ENCODE results near the gene TRIM4. TPM values are rescaled to one million over a fixed set of nuclear protein-coding genes. Genes with fewer than 3 reads are reported as not detected.
A peak's percentile ranks its signal among the peaks of the same experiment; 100 is the strongest.
"Not testable (repeated sequence)": the region's sequence is repeated elsewhere in the genome, so short reads cannot be mapped to it uniquely, and the experiment has no call there.

The TRIM4 gene, protein sequence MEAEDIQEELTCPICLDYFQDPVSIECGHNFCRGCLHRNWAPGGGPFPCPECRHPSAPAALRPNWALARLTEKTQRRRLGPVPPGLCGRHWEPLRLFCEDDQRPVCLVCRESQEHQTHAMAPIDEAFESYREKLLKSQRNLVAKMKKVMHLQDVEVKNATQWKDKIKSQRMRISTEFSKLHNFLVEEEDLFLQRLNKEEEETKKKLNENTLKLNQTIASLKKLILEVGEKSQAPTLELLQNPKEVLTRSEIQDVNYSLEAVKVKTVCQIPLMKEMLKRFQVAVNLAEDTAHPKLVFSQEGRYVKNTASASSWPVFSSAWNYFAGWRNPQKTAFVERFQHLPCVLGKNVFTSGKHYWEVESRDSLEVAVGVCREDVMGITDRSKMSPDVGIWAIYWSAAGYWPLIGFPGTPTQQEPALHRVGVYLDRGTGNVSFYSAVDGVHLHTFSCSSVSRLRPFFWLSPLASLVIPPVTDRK
- 17.7 and 27.2 TPM in 2 replicates for total RNA-seq

DNA sequence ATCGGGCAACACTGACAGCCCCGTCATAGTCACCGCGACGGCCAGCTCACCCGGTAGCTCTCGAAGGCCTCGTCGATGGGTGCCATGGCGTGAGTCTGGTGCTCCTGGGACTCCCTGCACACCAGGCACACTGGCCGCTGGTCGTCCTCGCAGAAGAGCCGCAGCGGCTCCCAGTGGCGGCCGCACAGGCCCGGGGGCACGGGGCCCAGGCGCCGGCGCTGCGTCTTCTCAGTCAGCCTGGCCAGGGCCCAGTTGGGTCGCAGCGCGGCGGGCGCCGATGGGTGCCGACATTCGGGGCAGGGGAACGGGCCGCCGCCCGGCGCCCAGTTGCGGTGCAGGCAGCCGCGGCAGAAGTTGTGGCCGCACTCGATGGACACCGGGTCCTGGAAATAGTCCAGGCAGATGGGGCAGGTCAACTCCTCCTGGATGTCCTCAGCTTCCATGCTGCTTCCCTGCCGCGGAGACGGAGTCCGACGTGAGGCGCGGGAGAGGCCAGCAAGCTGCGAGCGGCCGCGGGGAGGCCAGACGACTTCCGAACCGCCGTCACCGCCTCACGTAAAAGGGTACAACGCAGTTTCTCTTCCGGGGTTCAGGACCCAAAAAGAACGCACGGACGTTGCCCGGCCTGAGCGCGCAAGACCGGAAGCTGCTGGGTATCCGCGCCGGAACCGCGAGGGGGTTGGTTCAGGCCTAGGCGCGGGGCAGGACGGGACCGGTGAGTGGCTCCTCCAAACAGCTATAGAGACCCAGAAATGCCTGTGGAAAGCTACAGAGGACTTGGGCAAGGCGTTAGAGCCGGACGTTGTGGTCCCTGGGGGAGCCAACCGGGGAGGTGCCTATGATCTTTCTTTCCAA lies at the start of gene TRIM4:
Gene TRIM4 (minus strand): TSS at position 572 of the 855 bp plus-strand sequence. CDS start 129 bp downstream, at position 443.
- TF ChIP-seq, protein P1, sequence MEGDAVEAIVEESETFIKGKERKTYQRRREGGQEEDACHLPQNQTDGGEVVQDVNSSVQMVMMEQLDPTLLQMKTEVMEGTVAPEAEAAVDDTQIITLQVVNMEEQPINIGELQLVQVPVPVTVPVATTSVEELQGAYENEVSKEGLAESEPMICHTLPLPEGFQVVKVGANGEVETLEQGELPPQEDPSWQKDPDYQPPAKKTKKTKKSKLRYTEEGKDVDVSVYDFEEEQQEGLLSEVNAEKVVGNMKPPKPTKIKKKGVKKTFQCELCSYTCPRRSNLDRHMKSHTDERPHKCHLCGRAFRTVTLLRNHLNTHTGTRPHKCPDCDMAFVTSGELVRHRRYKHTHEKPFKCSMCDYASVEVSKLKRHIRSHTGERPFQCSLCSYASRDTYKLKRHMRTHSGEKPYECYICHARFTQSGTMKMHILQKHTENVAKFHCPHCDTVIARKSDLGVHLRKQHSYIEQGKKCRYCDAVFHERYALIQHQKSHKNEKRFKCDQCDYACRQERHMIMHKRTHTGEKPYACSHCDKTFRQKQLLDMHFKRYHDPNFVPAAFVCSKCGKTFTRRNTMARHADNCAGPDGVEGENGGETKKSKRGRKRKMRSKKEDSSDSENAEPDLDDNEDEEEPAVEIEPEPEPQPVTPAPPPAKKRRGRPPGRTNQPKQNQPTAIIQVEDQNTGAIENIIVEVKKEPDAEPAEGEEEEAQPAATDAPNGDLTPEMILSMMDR (IDR thresholded peaks at IDR 0.05; ENCODE audit: insufficient read depth, low read depth, low read length) = no peak
- peak within 1 kb of the TSS; percentile 82 for H3K4me3 ChIP-seq (ENCODE audit: low read depth, low read length)
- DNase-seq (ENCODE audit: low read depth) = peak; percentile 95

DNA sequence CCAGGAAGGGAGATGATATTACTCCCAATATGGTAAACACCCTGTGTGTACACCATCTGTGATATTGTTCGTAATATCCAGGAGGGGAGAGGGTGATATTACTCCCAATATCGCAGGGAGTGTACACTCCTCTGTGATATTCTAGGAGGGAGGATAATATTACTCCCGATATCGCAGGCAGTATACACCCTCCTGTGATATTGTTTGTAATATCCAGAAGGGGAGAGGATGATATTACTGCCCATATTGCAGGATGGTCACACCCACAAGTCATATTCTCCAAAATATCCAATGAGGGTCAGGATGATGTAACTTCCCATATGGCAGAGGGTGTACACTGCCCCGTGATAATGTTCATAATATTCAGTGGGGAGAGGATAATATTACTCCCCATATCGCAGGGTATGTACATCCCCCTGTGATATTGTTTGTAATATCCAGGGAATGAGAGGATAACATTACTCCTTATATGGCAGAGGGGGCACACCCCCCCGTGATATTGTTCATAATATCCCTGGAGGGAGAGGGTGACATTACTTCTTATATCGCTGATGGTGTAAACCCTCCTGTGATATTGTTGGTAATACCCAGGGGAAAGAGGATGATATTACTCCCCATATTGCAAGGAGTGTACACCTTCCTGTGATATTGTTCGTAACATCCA lies 39.4 kb upstream of the TRIM4 start:
- TF ChIP-seq, protein P1 (IDR thresholded peaks at IDR 0.05; ENCODE audit: insufficient read depth, low read depth, low read length) = no peak
- no peak for DNase-seq (ENCODE audit: low read depth)
- no peak overlapping the region for H3K4me3 ChIP-seq (ENCODE audit: low read depth, low read length)

DNA sequence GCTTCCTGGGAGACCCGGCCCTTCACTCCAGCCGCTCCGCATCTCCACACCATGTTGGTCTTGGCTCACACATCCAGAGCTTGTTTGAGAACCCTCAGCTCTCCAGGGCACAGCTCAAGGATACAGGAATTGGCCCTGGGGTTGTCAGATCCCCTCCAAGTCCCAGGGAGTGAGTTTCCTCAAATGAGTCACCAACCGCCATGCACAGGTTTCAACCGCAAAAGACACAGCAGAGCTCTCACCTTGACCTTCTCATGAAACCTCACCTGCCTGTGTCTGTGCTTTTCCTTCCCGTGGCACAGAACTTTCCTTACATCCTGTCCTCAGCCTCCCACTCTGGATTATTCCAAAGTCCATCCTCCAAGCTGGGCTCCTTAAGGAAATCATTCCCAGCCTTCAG lies 35.9 kb upstream of the TRIM4 start:
- no peak overlapping the region for H3K4me3 ChIP-seq (ENCODE audit: low read depth, low read length)
- no peak for DNase-seq (ENCODE audit: low read depth)
- TF ChIP-seq, protein P1 (IDR thresholded peaks at IDR 0.05; ENCODE audit: insufficient read depth, low read depth, low read length) = no peak

DNA sequence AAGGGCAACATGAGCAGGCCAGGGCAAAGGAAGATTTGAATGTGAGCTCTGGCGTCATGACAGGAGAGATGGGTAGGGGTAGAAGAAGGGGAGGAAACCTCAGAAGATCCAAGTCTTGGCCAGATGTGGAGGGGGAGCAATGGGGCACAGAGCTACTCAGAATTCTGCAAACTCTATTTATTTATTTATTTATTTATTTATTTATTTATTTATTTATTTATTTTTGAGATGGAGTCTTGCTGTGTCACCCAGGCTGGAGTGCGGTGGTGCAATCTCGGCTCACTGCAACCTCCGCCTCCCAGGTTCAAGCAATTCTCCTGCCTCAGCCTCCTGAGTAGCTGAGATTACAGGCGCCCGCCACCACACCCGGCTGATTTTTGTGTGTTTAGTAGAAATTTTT lies 35.3 kb upstream of the TRIM4 start:
- not testable (repeated sequence) for H3K4me3 ChIP-seq (ENCODE audit: low read depth, low read length); DNase-seq (ENCODE audit: low read depth)

DNA sequence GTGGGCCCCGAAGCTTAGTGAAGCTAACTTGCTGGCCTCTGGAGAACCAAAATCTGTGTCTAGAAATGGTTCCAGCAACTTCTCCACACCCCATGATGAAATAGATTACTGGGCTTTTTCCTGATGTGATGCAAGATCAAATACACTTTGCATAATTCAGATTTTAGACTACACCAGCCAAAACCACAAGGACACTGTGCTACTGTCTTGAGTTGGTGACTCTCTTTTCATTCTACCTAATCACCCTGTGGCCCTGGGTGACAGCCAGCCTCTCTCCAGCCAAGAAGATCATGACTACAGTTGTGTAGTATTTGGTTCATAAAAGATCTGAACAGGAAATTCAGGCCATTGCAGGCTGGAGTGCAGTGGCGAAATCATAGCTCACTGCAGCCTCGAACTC lies 34.3 kb upstream of the TRIM4 start:
- H3K4me3 ChIP-seq (ENCODE audit: low read depth, low read length) = no peak overlapping the region
- TF ChIP-seq, protein P1 (IDR thresholded peaks at IDR 0.05; ENCODE audit: insufficient read depth, low read depth, low read length) = no peak
- DNase-seq (ENCODE audit: low read depth) = peak; percentile 25

DNA sequence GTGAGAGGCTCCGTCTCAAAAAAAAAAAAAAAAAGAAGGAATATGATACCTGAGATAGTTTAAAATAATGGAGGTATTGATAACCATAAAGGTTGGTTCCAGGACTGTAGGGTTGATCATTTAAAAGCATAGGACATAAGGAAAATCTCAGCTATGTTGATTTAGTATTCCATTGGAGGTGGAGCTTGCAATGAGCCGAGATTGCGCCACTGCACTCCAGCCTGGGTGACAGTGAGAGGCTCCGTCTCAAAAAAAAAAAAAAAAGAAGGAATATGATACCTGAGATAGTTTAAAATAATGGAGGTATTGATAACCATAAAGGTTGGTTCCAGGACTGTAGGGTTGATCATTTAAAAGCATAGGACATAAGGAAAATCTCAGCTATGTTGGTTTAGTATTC lies 33.3 kb upstream of the TRIM4 start:
- H3K4me3 ChIP-seq (ENCODE audit: low read depth, low read length); DNase-seq (ENCODE audit: low read depth): not testable (repeated sequence)

DNA sequence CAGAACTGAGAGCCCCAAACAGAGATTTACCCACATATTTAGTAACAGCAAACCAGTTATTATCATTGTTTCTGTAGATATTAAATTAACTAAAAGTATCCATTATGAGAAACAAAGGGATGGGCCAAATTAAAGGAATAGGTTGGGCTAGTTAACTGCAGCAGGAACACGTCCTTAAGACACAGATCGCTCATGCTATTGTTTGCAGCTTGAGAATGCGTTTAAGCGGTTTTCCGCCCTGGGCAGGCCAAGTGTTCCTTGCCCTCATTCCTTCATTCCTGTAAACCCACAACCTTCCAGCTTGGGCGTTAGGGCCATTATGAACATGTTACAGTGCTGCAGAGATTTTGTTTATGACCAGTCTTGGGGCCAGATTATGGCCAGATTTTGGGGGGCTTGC lies 31.5 kb upstream of the TRIM4 start:
- DNase-seq (ENCODE audit: low read depth); H3K4me3 ChIP-seq (ENCODE audit: low read depth, low read length): not testable (repeated sequence)

DNA sequence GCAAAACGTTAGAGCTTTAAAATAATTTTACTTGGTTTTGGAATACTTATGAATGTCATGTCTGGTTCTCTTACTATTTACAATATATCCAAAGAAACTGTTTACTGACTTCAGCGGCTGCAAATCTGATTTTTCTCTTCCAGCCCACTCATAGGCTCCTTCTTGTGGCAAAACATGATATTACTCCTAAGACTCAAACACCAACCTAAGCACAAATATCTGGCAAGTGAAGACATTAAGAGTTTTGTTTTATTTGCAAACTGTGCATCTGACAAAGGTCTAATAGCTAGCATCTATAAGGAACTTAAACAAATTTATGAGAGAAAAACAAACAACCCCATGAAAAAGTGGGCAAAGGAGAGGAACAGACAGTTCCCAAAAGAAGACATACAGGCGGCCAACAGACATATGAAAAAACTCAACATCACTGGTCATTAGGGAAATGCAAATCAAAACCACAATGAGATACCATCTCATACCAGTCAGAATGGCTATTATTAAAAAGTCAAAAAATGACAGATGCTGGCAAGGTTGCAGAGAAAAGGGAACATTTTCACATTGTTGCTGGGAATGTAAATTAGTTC lies 30.4 kb upstream of the TRIM4 start:
- H3K4me3 ChIP-seq (ENCODE audit: low read depth, low read length) = no peak overlapping the region
- TF ChIP-seq, protein P1 (IDR thresholded peaks at IDR 0.05; ENCODE audit: insufficient read depth, low read depth, low read length) = peak; percentile 46
- peak; percentile 23 for DNase-seq (ENCODE audit: low read depth)
